ENCODE measurements around the gene CNTN4. TPM values are rescaled to one million over a fixed set of nuclear protein-coding genes. Genes with fewer than 3 reads are reported as not detected.

The CNTN4 gene
- total RNA-seq, 4 donors from 2014 or later = 47.7 to 106 (median 83.3) TPM

- Histone ChIP-seq H3K4me3 (no peak overlapping the region), H3K27ac (no peak overlapping the region), H3K4me1 (no peaks in the 10 kb centered on the region), H3K36me3 (no peaks in the 10 kb centered on the region), H3K27me3 (no peaks in the 10 kb centered on the region), H3K9me3 (no peaks in the 10 kb centered on the region)
- 68 to 73% methylated on average over 5 of the region's 5 CpGs for WGBS, 2 donors
- no peak for TF ChIP-seq POLR2A (IDR thresholded peaks at IDR 0.05)
- TF ChIP-seq, protein P1, sequence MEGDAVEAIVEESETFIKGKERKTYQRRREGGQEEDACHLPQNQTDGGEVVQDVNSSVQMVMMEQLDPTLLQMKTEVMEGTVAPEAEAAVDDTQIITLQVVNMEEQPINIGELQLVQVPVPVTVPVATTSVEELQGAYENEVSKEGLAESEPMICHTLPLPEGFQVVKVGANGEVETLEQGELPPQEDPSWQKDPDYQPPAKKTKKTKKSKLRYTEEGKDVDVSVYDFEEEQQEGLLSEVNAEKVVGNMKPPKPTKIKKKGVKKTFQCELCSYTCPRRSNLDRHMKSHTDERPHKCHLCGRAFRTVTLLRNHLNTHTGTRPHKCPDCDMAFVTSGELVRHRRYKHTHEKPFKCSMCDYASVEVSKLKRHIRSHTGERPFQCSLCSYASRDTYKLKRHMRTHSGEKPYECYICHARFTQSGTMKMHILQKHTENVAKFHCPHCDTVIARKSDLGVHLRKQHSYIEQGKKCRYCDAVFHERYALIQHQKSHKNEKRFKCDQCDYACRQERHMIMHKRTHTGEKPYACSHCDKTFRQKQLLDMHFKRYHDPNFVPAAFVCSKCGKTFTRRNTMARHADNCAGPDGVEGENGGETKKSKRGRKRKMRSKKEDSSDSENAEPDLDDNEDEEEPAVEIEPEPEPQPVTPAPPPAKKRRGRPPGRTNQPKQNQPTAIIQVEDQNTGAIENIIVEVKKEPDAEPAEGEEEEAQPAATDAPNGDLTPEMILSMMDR (IDR thresholded peaks at IDR 0.05) = no peak
- TF ChIP-seq EP300 (IDR thresholded peaks at IDR 0.05) = no peak
- no peak for DNase-seq (ENCODE audit: low spot score in 2 of 2)
Measured at GRCh38 chr3:2090095-2090911, 8.4 kb upstream of the CNTN4 start.

DNA sequence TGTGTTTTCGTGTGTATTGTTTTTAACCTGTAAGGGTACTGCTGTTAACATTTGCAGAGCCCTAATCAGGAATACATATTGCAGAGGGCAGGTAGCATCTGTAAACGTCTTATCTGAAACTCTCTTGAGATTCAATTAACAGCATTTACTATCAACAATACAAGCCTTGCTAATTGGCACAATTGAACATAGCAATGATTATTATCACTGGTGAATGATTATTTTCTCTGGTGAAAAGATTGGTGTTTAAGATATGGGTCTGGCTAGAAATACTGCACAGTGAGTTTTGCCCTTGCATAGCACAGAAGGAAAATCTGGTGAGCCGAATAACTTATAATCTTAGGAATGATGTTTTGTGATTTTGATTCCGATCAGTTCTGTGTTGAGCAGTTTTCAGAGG, 5.9 kb upstream of the CNTN4 start:
- TF ChIP-seq POLR2A (IDR thresholded peaks at IDR 0.05) (no peak), EP300 (IDR thresholded peaks at IDR 0.05) (no peak)
- TF ChIP-seq, protein P1 (IDR thresholded peaks at IDR 0.05) = no peak

DNA sequence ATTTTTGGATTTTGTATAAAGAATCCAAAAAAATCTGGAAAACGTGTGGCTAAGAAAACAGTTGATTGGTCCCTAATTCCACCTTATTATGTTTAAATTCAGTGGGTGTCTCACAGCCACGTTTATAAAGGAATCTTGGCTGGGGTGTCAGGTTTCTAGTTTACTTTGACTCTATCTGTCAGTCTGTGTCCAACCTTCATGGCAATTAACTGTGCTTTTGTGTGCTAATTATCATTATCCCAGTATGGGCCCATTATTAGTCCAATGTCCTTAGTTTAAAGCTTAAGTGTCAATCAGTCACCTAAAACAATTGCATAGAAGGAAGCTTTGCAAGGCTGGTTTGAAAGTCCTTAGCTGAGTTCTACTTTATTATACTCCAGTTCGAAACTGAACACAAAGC, 3.7 kb upstream of the CNTN4 start:
- WGBS, 2 donors = 72% methylated on average over 3 of the region's 3 CpGs
- TF ChIP-seq POLR2A (IDR thresholded peaks at IDR 0.05) (no peak), EP300 (IDR thresholded peaks at IDR 0.05) (no peak)
- TF ChIP-seq, protein P1 (IDR thresholded peaks at IDR 0.05) = no peak

More for the DNA sequence above, 5.9 kb upstream of the CNTN4 start:
- Histone ChIP-seq H3K4me1 (peaks cover 0 to 18% (median 0%) of the 10 kb centered on the region in 4 donors), H3K27me3 (no peaks in the 10 kb centered on the region), H3K4me3 (no peak overlapping the region), H3K36me3 (no peaks in the 10 kb centered on the region), H3K27ac (no peak overlapping the region), H3K9me3 (no peaks in the 10 kb centered on the region)
- WGBS, 2 donors = 72 to 78% methylated on average over 4 of the region's 4 CpGs
- DNase-seq (ENCODE audit: low spot score in 2 of 2) = no peak

GRCh38 chr3:2096216-2096615, 2.5 kb upstream of the CNTN4 start:
- no peaks in the 10 kb centered on the region for H3K9me3 ChIP-seq
- no peaks in the 10 kb centered on the region for H3K27me3 ChIP-seq
- H3K4me3 ChIP-seq = peak overlapping the region in 1 of 4 donors; percentile 2
- H3K36me3 ChIP-seq = no peaks in the 10 kb centered on the region
- H3K27ac ChIP-seq = peak overlapping the region in 1 of 4 donors; percentile 8
- DNase-seq (ENCODE audit: low spot score in 2 of 2) = no peak
- H3K4me1 ChIP-seq = peaks cover 0 to 31% (median 5%) of the 10 kb centered on the region in 4 donors
- TF ChIP-seq EP300 (IDR thresholded peaks at IDR 0.05) (no peak), POLR2A (IDR thresholded peaks at IDR 0.05) (no peak)
- TF ChIP-seq, protein P1 (IDR thresholded peaks at IDR 0.05) = no peak
- 4 to 7% methylated on average over 7 of the region's 7 CpGs for WGBS, 2 donors

More for the DNA sequence above, 3.7 kb upstream of the CNTN4 start:
- DNase-seq (ENCODE audit: low spot score in 2 of 2) = no peak
- Histone ChIP-seq H3K27ac (no peak overlapping the region), H3K27me3 (no peaks in the 10 kb centered on the region), H3K4me1 (peaks cover 0 to 25% (median 0%) of the 10 kb centered on the region in 4 donors), H3K9me3 (no peaks in the 10 kb centered on the region), H3K4me3 (no peak overlapping the region), H3K36me3 (no peaks in the 10 kb centered on the region)

- H3K4me3 ChIP-seq = peak overlapping the region; percentile 59 to 85 (median 68)
- H3K27ac ChIP-seq = peak overlapping the region in 2 of 4 donors; percentile 73 to 89
- peaks cover 0 to 40% (median 6%) of the 10 kb centered on the region in 4 donors for H3K4me1 ChIP-seq
- H3K9me3 ChIP-seq = no peaks in the 10 kb centered on the region
- no peak for DNase-seq (ENCODE audit: low spot score in 2 of 2)
- H3K27me3 ChIP-seq = no peaks in the 10 kb centered on the region
- TF ChIP-seq EP300 (IDR thresholded peaks at IDR 0.05) (no peak), POLR2A (IDR thresholded peaks at IDR 0.05) (no peak)
- TF ChIP-seq, protein P1 (IDR thresholded peaks at IDR 0.05) = no peak
- WGBS, 2 donors = 10 to 11% methylated on average over 18 of the region's 18 CpGs
- H3K36me3 ChIP-seq = no peaks in the 10 kb centered on the region
Measured at GRCh38 chr3:2097641-2098191, 950 bp upstream of the CNTN4 start.

Measured in tibial nerve (tissue), 4 donors.